Epithelial cell of esophagus (primary cell): ENCODE results near the gene CDKAL1.
"Not testable (repeated sequence)": the region's sequence is repeated elsewhere in the genome, so short reads cannot be mapped to it uniquely, and the experiment has no call there.

ENCODE experiments used
- DNase-seq: peaks from one replicate; pipeline ENCODE4 v3.0.0; 2010; ENCODE audit warnings: low read depth
- H3K4me3 ChIP-seq: 2 replicates; pipeline ENCODE4 v1.5.1; 2011; ENCODE audit warnings: mild to moderate bottlenecking, low read length, control low read depth
- CTCF ChIP-seq: IDR thresholded peaks from 2 replicates; pipeline ENCODE4 v1.5.1; 2011; ENCODE audit warnings: low read depth, mild to moderate bottlenecking, low read length, control low read depth, inconsistent platforms; ENCODE audit not compliant: insufficient read depth; ENCODE audit errors: missing control alignments

CDKAL1 gene

GRCh38 chr6:20589266-20589665 lies 55.0 kb downstream of the CDKAL1 start:
- no peak overlapping the region for H3K4me3 ChIP-seq
- peak; percentile 24 for DNase-seq
- TF ChIP-seq CTCF, result no peak

GRCh38 chr6:20590476-20590875 lies 56.2 kb downstream of the CDKAL1 start:
- not testable (repeated sequence) for H3K4me3 ChIP-seq, DNase-seq

GRCh38 chr6:20594299-20594853 lies 60.1 kb downstream of the CDKAL1 start:
- not testable (repeated sequence) for H3K4me3 ChIP-seq, DNase-seq

GRCh38 chr6:20599302-20600051 lies 65.2 kb downstream of the CDKAL1 start:
- TF ChIP-seq CTCF, result no peak
- H3K4me3 ChIP-seq, result no peak overlapping the region
- DNase-seq, result no peak

- TF ChIP-seq CTCF, result no peak
- DNase-seq, result peak; percentile 86
- no peak overlapping the region for H3K4me3 ChIP-seq
These were observed 66.6 kb downstream of the CDKAL1 start for GRCh38 chr6:20600831-20601230.

- TF ChIP-seq CTCF, result no peak
- DNase-seq, result no peak
These were observed 69.9 kb downstream of the CDKAL1 start for GRCh38 chr6:20604159-20604558.

GRCh38 chr6:20605061-20605460 lies 70.8 kb downstream of the CDKAL1 start:
- TF ChIP-seq CTCF, result no peak
- DNase-seq, result peak; percentile 18
- no peak overlapping the region for H3K4me3 ChIP-seq

More at GRCh38 chr6:20604159-20604558, 69.9 kb downstream of the CDKAL1 start:
- no peak overlapping the region for H3K4me3 ChIP-seq

GRCh38 chr6:20605581-20605980 lies 71.3 kb downstream of the CDKAL1 start:
- TF ChIP-seq CTCF, result no peak
- no peak overlapping the region for H3K4me3 ChIP-seq
- DNase-seq, result peak; percentile 53
